Duodenal mucosa (tissue), 2 donors: ENCODE results near the gene SOD3.

Experiments
- H3K27ac ChIP-seq: one replicate; pipeline ENCODE4 v1.7.0; 2013; ENCODE audit warnings: low read depth, low read length
- H3K27me3 ChIP-seq, 2 donors: one replicate each; pipeline ENCODE4 v1.7.0; 2013; ENCODE audit warnings: low read length in 2 of 2, control low read depth in 1 of 2; ENCODE audit not compliant: insufficient read depth in 2 of 2, control insufficient read depth in 1 of 2
- H3K36me3 ChIP-seq, 2 donors: one replicate each; pipeline ENCODE4 v1.7.0; 2013; ENCODE audit warnings: low read length in 2 of 2, control low read depth in 1 of 2; ENCODE audit not compliant: insufficient read depth in 2 of 2, control insufficient read depth in 1 of 2
- H3K4me1 ChIP-seq, 2 donors: one replicate each; pipeline ENCODE4 v1.7.0; 2013; ENCODE audit warnings: low read length in 2 of 2, control low read depth in 1 of 2; ENCODE audit not compliant: insufficient read depth in 2 of 2, control insufficient read depth in 1 of 2
- H3K4me3 ChIP-seq, 2 donors: one replicate each; pipeline ENCODE4 v1.7.0; 2013; ENCODE audit warnings: low read length in 2 of 2, low read depth in 1 of 2
- H3K9ac ChIP-seq, 2 donors: one replicate each; pipeline ENCODE4 v1.7.0; 2013; ENCODE audit warnings: low read length in 2 of 2, low read depth in 1 of 2
- H3K9me3 ChIP-seq, 2 donors: one replicate each; pipeline ENCODE4 v1.7.0; 2013; ENCODE audit warnings: low read length in 2 of 2, control low read depth in 1 of 2; ENCODE audit not compliant: control insufficient read depth in 1 of 2

The SOD3 gene

GRCh38 chr4:24809815-24810405 is 14.5 kb downstream of the SOD3 start:
- Histone ChIP-seq H3K27me3 (no peaks in the 10 kb centered on the region), H3K9me3 (peaks cover 0 to 8% of the 10 kb centered on the region in 2 donors), H3K4me3 (no peak overlapping the region), H3K4me1 (no peaks in the 10 kb centered on the region), H3K9ac (no peak overlapping the region), H3K27ac (no peak overlapping the region), H3K36me3 (no peaks in the 10 kb centered on the region)

GRCh38 chr4:24810871-24811631 is 15.7 kb downstream of the SOD3 start:
- H3K4me1 ChIP-seq: no peaks in the 10 kb centered on the region
- H3K27me3 ChIP-seq: no peaks in the 10 kb centered on the region
- H3K9me3 ChIP-seq: peaks cover 0 to 8% of the 10 kb centered on the region in 2 donors
- no peak overlapping the region for H3K4me3 ChIP-seq
- H3K36me3 ChIP-seq: no peaks in the 10 kb centered on the region
- H3K9ac ChIP-seq: no peak overlapping the region
- H3K27ac ChIP-seq: no peak overlapping the region

GRCh38 chr4:24813732-24814131 is 18.4 kb downstream of the SOD3 start:
- no peak overlapping the region for H3K9ac ChIP-seq
- H3K36me3 ChIP-seq: peaks cover 2 to 7% of the 10 kb centered on the region in 2 donors
- no peaks in the 10 kb centered on the region for H3K27me3 ChIP-seq
- no peak overlapping the region for H3K27ac ChIP-seq
- H3K4me1 ChIP-seq: no peaks in the 10 kb centered on the region
- H3K4me3 ChIP-seq: no peak overlapping the region
- peaks cover 0 to 8% of the 10 kb centered on the region in 2 donors for H3K9me3 ChIP-seq

GRCh38 chr4:24816797-24817196 is 21.4 kb downstream of the SOD3 start:
- H3K9ac ChIP-seq: no peak overlapping the region
- peaks cover 7 to 14% of the 10 kb centered on the region in 2 donors for H3K36me3 ChIP-seq
- no peak overlapping the region for H3K27ac ChIP-seq
- H3K9me3 ChIP-seq: peaks cover 0 to 8% of the 10 kb centered on the region in 2 donors
- no peak overlapping the region for H3K4me3 ChIP-seq
- H3K27me3 ChIP-seq: no peaks in the 10 kb centered on the region
- H3K4me1 ChIP-seq: no peaks in the 10 kb centered on the region

- H3K27me3 ChIP-seq: no peaks in the 10 kb centered on the region
- H3K9me3 ChIP-seq: no peaks in the 10 kb centered on the region
- peaks cover 7 to 14% of the 10 kb centered on the region in 2 donors for H3K36me3 ChIP-seq
- H3K9ac ChIP-seq: no peak overlapping the region
- H3K4me3 ChIP-seq: no peak overlapping the region
- H3K4me1 ChIP-seq: no peaks in the 10 kb centered on the region
- H3K27ac ChIP-seq: no peak overlapping the region
These were observed 25.2 kb downstream of the SOD3 start for GRCh38 chr4:24820541-24820940.

- H3K27me3 ChIP-seq: no peaks in the 10 kb centered on the region
- no peaks in the 10 kb centered on the region for H3K9me3 ChIP-seq
- H3K9ac ChIP-seq: no peak overlapping the region
- no peak overlapping the region for H3K4me3 ChIP-seq
- H3K4me1 ChIP-seq: no peaks in the 10 kb centered on the region
- H3K27ac ChIP-seq: no peak overlapping the region
- H3K36me3 ChIP-seq: peaks cover 0 to 6% of the 10 kb centered on the region in 2 donors
These were observed 29.3 kb downstream of the SOD3 start for GRCh38 chr4:24824720-24825119.

GRCh38 chr4:24831637-24832036 is 36.3 kb downstream of the SOD3 start:
- no peaks in the 10 kb centered on the region for H3K4me1 ChIP-seq
- H3K9me3 ChIP-seq: no peaks in the 10 kb centered on the region
- no peak overlapping the region for H3K9ac ChIP-seq
- peaks cover 8 to 15% of the 10 kb centered on the region in 2 donors for H3K36me3 ChIP-seq
- H3K4me3 ChIP-seq: no peak overlapping the region
- H3K27ac ChIP-seq: no peak overlapping the region
- no peaks in the 10 kb centered on the region for H3K27me3 ChIP-seq

GRCh38 chr4:24835696-24836095 is 40.3 kb downstream of the SOD3 start:
- H3K4me3 ChIP-seq: no peak overlapping the region

GRCh38 chr4:24836661-24837242 is 41.4 kb downstream of the SOD3 start:
- Histone ChIP-seq H3K9ac (no peak overlapping the region), H3K9me3 (no peaks in the 10 kb centered on the region), H3K36me3 (peaks cover 0 to 9% of the 10 kb centered on the region in 2 donors), H3K27me3 (no peaks in the 10 kb centered on the region), H3K4me1 (peaks cover 0 to 9% of the 10 kb centered on the region in 2 donors), H3K4me3 (no peak overlapping the region), H3K27ac (no peak overlapping the region)

More at GRCh38 chr4:24835696-24836095, 40.3 kb downstream of the SOD3 start:
- Histone ChIP-seq H3K4me1 (no peaks in the 10 kb centered on the region), H3K27me3 (no peaks in the 10 kb centered on the region), H3K27ac (no peak overlapping the region), H3K9ac (no peak overlapping the region), H3K36me3 (peaks cover 7 to 14% of the 10 kb centered on the region in 2 donors), H3K9me3 (no peaks in the 10 kb centered on the region)

GRCh38 chr4:24837336-24837735 is 42.0 kb downstream of the SOD3 start:
- Histone ChIP-seq H3K36me3 (peaks cover 0 to 9% of the 10 kb centered on the region in 2 donors), H3K4me3 (no peak overlapping the region), H3K27me3 (no peaks in the 10 kb centered on the region), H3K27ac (no peak overlapping the region), H3K9ac (no peak overlapping the region), H3K9me3 (no peaks in the 10 kb centered on the region), H3K4me1 (peaks cover 0 to 10% of the 10 kb centered on the region in 2 donors)
